Endodermal cell (in vitro differentiated cells): Measurements from ENCODE around the gene TCF12. TPM values are rescaled to one million over a fixed set of nuclear protein-coding genes. Genes with fewer than 3 reads are reported as not detected.

Experiments used
- DNase-seq: peaks from one replicate; pipeline ENCODE4 v3.0.0-alpha.2; 2017
- H3K27ac ChIP-seq: 2 replicates; pipeline ENCODE4 v1.5.1; 2013; ENCODE audit warnings: mild to moderate bottlenecking, low read depth, low read length, moderate library complexity
- H3K27me3 ChIP-seq: 2 replicates; pipeline ENCODE4 v1.6.1; 2013; ENCODE audit warnings: mild to moderate bottlenecking, low read length, moderate library complexity; ENCODE audit not compliant: insufficient read depth, control insufficient read depth, poor library complexity, severe bottlenecking
- H3K36me3 ChIP-seq: 2 replicates; pipeline ENCODE4 v1.7.0; 2013; ENCODE audit warnings: mild to moderate bottlenecking, low read length, moderate library complexity; ENCODE audit not compliant: control insufficient read depth, insufficient read depth
- H3K4me1 ChIP-seq: one replicate; pipeline ENCODE4 v1.7.0; 2013; ENCODE audit warnings: low read length; ENCODE audit not compliant: control insufficient read depth, insufficient read depth
- H3K4me3 ChIP-seq: 2 replicates; pipeline ENCODE4 v1.5.1; 2013; ENCODE audit warnings: mild to moderate bottlenecking, low read length, moderate library complexity
- H3K9ac ChIP-seq: 2 replicates; pipeline ENCODE4 v1.6.1; 2013; ENCODE audit warnings: mild to moderate bottlenecking, low read length, moderate library complexity; ENCODE audit not compliant: poor library complexity, severe bottlenecking; ENCODE audit errors: extremely low read depth
- H3K9me3 ChIP-seq: 2 replicates; pipeline ENCODE4 v1.6.1; 2013; ENCODE audit warnings: mild to moderate bottlenecking, low read length, moderate library complexity; ENCODE audit not compliant: control insufficient read depth
- H3K27ac Mint-ChIP-seq: 2 replicates; pipeline ENCODE4 v1.8.0; 2020; ENCODE audit warnings: mixed read lengths
- H3K27me3 Mint-ChIP-seq: 2 replicates; pipeline ENCODE4 v1.8.0; 2021; ENCODE audit warnings: mild to moderate bottlenecking, mixed read lengths; ENCODE audit not compliant: insufficient read depth
- H3K36me3 Mint-ChIP-seq: 2 replicates; pipeline ENCODE4 v1.8.0; 2020; ENCODE audit warnings: low read depth, mixed read lengths
- H3K4me1 Mint-ChIP-seq: 2 replicates; pipeline ENCODE4 v1.8.0; 2020; ENCODE audit warnings: mixed read lengths
- H3K4me3 Mint-ChIP-seq: 2 replicates; pipeline ENCODE4 v1.8.0; 2020; ENCODE audit warnings: mild to moderate bottlenecking, moderate library complexity, mixed read lengths
- H3K9me3 Mint-ChIP-seq: 2 replicates; pipeline ENCODE4 v1.8.0; 2020; ENCODE audit warnings: mild to moderate bottlenecking, mixed read lengths
- CTCF ChIP-seq: fragments of 200-600 bp; sonication (generic); conservative IDR thresholded peaks from 2 replicates; pipeline ENCODE4 v1.5.0; 2021; ENCODE audit warnings: antibody characterized with exemption, mild to moderate bottlenecking
- WGBS, 2 experiments: methylation state at CpG; one replicate each; pipeline versions ENCODE4 v1.1.5 to v1.1.7; 2013; ENCODE audit warnings: missing lambda C conversion rate in 2 of 2, mixed read lengths in 1 of 2; ENCODE audit not compliant: insufficient coverage in 1 of 2, insufficient read length in 1 of 2; 5-methylcytosine and 5-hydroxymethylcytosine counted together
- total RNA-seq, 2 donors: library from RNA; stranded (reverse); fragmentation: NEBNext Ultra II Directional in 1 of 2; extraction: Animal tissue kit (Norgen Biotek cat#: 25700) in 1 of 2; gene quantifications; 2 replicates in 1 of 2; 3 replicates in 1 of 2; pipeline ENCODE4 v1.2.1, GENCODE V29; 2021

TCF12 gene
- total RNA-seq, 2 donors from 2014 or later, result 103 to 121 TPM

GRCh38 chr15:57316451-57316850 lies 398.0 kb downstream of the TCF12 start:
- Histone ChIP-seq H3K27me3 (no peaks in the 10 kb centered on the region), H3K4me1 (no peaks in the 10 kb centered on the region), H3K9ac (no peak overlapping the region), H3K27ac (no peak overlapping the region), H3K36me3 (no peaks in the 10 kb centered on the region), H3K9me3 (no peaks in the 10 kb centered on the region), H3K4me3 (no peak overlapping the region)
- WGBS, 2 experiments, result 65 to 74% methylated on average over 2 to 4 of the region's 4 CpGs
- Mint-ChIP-seq H3K9me3 (no peaks in the 10 kb centered on the region), H3K27me3 (no peaks in the 10 kb centered on the region), H3K36me3 (no peaks in the 10 kb centered on the region), H3K4me3 (no peak overlapping the region), H3K27ac (no peak overlapping the region), H3K4me1 (peaks cover 14% of the 10 kb centered on the region)
- DNase-seq, result no peak
- TF ChIP-seq CTCF, result no peak

- Mint-ChIP-seq H3K9me3 (no peaks in the 10 kb centered on the region), H3K4me3 (no peak overlapping the region), H3K27ac (no peak overlapping the region), H3K27me3 (no peaks in the 10 kb centered on the region), H3K4me1 (peaks cover 34% of the 10 kb centered on the region), H3K36me3 (no peaks in the 10 kb centered on the region)
- no peak overlapping the region for H3K4me3 ChIP-seq
- H3K36me3 ChIP-seq, result no peaks in the 10 kb centered on the region
- H3K9ac ChIP-seq, result no peak overlapping the region
- no peak overlapping the region for H3K27ac ChIP-seq
- 94 to 96% methylated on average over 14 to 36 of the region's 36 CpGs for WGBS, 2 experiments
- no peak for DNase-seq
- TF ChIP-seq CTCF, result no peak
- no peaks in the 10 kb centered on the region for H3K27me3 ChIP-seq
- peaks cover 11% of the 10 kb centered on the region for H3K4me1 ChIP-seq
- H3K9me3 ChIP-seq, result no peaks in the 10 kb centered on the region
These were observed 400.9 kb downstream of the TCF12 start for GRCh38 chr15:57319226-57319918.

GRCh38 chr15:57319919-57320560 lies 401.6 kb downstream of the TCF12 start:
- no peak overlapping the region for H3K4me3 Mint-ChIP-seq

More at GRCh38 chr15:57319919-57320560, 401.6 kb downstream of the TCF12 start:
- Histone ChIP-seq H3K27ac (no peak overlapping the region), H3K4me1 (peaks cover 11% of the 10 kb centered on the region), H3K9me3 (no peaks in the 10 kb centered on the region), H3K27me3 (no peaks in the 10 kb centered on the region), H3K36me3 (no peaks in the 10 kb centered on the region), H3K9ac (no peak overlapping the region), H3K4me3 (no peak overlapping the region)
- Mint-ChIP-seq H3K27me3 (no peaks in the 10 kb centered on the region), H3K27ac (no peak overlapping the region), H3K4me1 (peaks cover 34% of the 10 kb centered on the region), H3K36me3 (no peaks in the 10 kb centered on the region), H3K9me3 (no peaks in the 10 kb centered on the region)
- WGBS, 2 experiments, result 90 to 92% methylated on average over 11 to 23 of the region's 23 CpGs
- no peak for TF ChIP-seq CTCF
- DNase-seq, result no peak
